NCI-H774 (cell line): ENCODE data around the gene CBX2.

Experiments used
- DNase-seq: peaks from one replicate; lab custom pipeline; 2025; lab: John Stamatoyannopoulos, UW

CBX2 gene

DNA sequence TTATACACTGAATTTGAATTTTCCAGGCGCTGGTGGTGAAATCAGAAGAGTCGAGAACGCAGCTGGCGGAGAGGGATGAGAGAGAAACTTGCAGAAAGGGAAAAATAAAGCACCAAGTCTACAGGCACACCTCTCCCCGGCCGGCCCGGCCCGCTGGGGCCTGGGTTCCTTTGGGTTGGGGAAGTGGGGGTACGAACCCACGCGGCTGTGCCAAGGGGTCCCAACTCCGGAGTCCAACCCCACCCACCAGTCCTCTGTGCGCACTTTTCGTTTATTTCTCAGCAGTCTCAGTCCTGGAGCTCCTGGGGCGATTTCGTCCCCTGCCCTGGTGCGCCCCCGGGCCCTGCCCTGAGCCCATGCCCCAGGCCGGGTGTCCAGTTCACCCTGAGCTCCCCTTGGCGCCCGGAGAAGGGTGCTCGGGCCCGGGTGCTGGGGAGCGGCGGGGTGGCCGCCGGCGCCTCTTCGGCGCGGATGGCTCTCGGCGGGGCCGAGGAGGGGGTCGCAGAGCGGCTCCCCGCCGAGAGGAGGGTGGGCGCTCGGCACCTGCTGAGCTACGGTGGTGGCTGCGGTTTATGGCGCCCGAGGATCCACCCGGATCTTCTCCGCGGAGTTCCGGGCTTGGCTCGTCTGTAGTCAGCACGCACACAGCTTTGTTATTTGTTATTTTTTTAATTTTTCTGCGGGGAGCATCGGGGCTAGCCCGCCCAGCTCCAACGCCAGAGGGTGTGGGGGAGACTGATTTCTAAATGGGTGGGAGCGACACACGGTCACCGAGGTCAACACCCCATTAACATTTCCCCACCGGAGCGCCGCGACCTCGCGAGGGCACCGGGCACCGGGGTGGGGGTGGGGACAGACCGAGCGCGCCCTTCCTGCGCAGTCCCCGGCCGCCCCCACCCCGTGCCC, 34.7 kb downstream of the CBX2 start:
- no peak for DNase-seq

DNA sequence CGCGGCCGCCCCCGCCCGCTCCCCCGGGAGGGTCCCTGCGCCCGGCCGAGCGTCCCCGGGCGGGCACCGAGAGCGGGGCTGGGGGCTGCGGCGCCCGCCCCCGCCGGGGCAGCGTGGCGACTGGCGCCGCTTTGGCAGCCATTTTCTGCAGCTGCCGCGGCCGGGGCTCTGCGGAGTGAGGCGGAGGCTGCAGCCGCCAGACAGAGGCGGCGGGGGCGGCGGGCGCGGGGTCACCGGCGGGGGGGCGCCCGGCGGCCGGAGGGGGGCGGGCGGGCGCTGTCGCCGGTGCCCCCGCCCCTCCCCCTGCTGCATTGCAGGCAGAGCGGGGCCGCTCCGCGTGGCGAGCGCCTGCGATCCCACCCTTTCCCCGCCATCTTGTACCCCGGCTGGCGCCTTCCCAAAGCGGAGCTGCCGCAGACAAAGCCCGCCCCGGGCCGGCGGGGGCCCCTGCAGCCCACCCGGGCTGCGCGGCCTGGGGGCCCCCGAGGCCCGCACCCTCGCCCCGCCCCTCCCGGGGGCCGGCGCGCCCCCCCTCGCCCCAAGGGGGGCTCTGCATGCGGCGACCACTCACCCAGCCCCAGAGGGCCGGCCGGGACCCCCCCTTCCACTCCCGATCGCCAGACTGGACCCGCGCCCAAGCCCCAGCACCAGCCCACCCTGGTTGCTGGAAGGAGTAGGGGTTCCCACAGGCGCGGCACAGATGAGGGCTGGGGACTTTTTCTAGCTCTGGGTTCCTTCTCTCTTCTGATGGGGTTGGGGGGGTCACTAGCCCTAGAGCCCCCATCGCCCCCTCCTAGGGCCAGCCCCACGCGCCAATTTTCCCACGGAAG, 35.6 kb downstream of the CBX2 start:
- peak; percentile 58 for DNase-seq

GRCh38 chr17:79814127-79814973, 36.4 kb downstream of the CBX2 start:
- DNase-seq, result no peak

GRCh38 chr17:79814974-79815835, 37.3 kb downstream of the CBX2 start:
- no peak for DNase-seq

- no peak for DNase-seq
These were observed 38.0 kb downstream of the CBX2 start for GRCh38 chr17:79815836-79816461.

- peak; percentile 29 for DNase-seq
These were observed 40.2 kb downstream of the CBX2 start for GRCh38 chr17:79818026-79818758.

DNA sequence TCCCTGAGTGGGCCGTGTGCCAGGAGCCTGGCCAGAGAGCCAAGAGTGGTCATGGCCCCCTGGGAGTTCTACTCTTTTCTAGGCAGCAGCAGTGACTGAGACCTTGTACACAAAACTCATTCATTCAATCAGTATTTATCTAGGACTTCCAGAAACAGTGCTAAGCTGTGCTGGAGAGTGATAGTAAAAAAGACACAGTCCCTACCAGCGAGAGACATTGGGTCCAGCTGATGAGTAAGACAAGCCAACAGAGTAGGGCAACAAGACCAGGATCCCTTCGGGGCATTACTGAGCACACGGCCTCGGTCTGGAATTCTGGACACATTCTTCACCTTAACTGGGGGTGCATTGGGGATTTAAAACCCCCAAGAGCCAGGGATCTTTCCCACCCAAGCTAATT, 41.1 kb downstream of the CBX2 start:
- DNase-seq, result no peak

DNA sequence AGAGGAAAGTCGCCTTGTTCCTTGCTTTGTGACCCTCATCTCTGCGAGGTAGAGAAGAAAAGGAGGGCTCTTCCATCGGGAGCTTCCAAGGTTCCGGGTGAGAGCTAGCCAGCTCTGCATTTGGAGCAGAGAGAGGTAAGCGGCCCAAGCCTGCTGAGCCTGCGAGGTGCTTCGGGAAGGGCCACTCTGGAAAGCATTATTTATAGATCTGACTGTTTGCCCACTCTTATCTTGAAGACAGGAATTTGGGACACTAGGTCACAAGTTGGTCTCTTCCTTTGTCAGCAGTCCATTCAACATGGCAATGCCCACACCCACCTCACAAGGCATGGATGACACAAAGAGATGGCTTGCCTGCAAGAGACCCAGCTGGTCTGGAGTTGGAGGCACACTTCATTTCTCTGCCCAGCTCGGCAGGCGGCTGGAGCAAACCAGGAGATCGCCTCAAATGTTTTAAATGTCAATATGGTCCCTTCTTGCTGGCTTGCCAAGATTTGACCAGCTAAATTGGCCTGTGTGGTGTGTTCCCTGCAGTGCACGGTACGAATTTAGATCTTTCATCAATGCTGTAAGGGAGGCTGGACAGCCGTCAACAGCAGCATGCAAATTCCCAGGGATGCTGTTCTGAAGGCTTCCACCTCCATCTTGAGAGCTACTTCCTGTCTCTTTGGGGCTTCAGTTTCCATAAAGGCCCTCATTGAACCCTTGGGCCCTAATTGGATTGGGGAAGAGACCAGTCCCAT, 41.8 kb downstream of the CBX2 start:
- no peak for DNase-seq

GRCh38 chr17:79820959-79821330, 43.0 kb downstream of the CBX2 start:
- DNase-seq, result no peak

- DNase-seq, result no peak
These were observed 43.6 kb downstream of the CBX2 start for GRCh38 chr17:79821331-79822095.

GRCh38 chr17:79822583-79823124, 44.7 kb downstream of the CBX2 start:
- DNase-seq, result no peak

DNA sequence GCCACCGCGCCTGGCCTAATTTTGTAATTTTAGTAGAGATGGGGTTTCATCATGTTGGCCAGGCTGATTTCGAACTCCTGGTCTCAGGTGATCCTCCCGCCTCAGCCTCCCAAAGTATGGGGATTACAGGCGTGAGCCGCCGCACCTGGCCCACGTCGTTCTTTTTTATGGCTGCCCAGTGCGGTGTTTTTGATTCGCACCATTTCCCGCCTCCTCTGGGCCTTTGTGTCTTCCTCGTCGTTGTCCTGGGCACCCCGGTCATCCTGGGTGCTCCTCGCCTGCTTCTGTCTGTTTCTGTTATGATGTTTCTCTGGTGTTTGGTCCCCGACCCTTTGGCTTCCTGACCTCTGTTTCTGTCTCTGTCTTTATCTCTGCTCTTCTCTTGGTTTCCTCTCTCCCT, 46.3 kb downstream of the CBX2 start:
- DNase-seq, result no peak

DNA sequence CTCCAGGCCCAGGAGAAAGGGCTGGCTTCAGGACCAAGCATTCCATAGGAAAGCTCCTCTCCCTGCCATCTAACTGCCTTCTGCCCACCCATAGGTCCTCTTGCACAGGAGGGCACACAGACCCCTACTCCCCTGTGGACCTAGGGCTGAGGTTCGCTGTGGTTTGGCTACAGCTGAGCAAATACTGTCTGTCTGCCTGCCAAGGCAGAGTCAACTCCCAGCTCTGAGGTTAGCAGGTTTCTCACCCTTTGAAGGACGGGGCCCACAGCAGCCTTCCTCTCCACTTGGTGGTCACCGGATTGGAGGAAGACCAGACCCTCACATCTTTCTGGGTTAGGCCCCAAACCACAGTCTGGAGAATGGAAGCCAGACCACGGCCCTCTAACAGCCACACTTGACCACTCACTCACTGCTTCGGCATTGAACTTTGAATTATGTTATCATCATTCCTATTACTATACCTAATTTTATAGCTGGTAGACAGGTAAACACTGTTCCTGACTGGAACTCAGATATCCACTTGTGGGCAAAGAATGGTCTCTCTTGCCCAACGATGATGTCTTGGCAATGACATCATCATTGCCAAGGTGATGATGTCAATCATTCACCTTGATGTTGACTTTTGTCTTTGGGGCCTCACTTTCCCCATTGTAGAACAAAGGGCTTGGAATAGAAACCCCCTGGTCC, 47.1 kb downstream of the CBX2 start:
- DNase-seq, result no peak

DNA sequence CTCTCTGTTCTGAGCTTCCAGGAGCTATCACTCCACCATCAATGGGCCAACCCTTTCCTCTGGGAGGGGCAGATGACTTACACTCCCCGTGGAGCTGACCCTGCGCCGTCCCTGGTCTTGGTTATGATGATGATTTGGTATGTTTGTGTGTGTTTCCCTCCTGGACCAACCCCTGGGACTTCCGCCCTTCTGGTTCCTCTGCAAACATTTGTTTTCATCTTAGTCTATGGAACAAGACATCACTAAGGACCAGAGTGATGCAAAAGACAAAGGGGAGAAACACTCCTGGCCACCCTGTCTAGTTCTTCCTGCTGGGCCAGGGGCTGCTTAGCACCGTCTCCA, 47.6 kb downstream of the CBX2 start:
- no peak for DNase-seq

DNA sequence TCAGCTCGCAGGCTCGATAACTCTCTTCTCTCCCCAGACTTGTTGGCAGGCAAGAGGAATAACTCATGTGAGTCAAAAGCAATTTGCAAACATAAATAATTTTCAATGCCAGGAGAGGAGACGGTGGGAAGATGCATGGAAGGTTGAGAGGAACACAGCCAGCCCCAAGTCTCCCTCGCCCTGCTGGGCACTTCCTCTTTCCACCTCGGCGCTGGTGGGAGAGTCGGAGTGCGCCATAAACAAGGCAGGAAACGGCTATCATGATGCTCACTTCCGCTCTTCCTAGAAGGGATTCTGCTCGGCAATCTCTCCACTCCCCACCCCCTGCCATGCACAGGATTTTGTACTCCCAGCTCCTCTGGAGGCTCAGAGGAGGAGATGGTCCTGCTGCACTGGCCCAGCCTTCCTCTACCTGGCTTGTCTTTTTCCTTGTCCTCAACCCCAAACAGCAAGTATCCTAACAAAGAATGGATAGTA, 48.3 kb downstream of the CBX2 start:
- DNase-seq, result no peak

DNA sequence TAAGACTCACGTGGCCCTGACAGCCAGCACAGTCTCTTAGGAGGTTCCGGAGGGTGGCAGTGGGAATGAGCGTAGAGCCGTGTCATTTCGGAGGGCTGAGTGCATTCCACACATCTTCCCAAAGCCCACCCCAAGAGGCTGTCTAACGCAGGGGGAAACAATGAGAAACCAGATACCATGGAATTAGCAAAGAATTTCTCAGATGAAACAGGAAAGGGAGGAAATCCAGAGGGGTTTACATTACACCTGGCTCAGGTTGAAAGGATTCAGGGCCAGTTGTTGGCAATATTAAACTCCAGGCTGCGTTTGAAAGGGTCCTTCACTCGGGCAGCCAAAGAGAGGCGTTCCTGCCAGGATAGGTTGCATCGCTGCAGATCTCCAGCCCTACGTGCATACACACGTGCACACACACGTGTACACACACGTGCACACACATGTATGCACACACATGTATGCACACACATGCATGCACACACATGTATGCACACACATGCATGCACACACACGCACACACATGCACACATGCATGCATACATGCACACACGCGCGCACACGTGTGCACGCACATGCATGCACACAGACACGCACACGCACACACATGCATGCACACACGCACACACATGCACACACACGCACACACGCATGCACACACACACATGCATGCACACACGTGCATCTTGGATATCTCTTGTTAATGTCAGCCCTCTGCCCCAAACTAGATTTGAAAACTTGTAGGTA, 49.1 kb downstream of the CBX2 start:
- DNase-seq, result no peak

DNA sequence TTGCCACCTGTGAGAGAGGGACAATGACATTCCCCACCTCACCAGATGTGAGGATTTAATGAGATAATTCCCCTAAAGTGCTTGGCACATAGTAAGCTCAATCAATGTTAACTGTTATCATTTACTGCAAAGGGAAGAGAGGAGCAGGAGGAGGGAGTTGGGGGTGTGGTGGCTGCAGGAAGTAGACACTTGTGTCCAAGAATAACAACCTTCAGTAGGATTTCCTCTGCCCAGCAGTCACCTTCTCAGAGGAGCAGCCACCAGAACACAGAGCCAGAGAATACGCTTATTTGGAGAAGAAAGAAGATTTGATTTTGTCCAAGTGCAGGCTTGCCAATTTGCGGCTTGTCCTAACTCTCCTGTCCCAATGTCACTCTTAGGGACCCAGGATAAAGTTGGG, 51.1 kb downstream of the CBX2 start:
- no peak for DNase-seq
